GM12874 (cell line): Measurements from ENCODE around the gene GTF2A1L.

ENCODE experiments used
- CTCF ChIP-seq: IDR thresholded peaks from 2 replicates; pipeline ENCODE4 v1.5.1; 2011; ENCODE audit warnings: low read depth, mild to moderate bottlenecking, control low read depth, low read length, moderate library complexity; ENCODE audit not compliant: insufficient read depth

GTF2A1L gene

DNA sequence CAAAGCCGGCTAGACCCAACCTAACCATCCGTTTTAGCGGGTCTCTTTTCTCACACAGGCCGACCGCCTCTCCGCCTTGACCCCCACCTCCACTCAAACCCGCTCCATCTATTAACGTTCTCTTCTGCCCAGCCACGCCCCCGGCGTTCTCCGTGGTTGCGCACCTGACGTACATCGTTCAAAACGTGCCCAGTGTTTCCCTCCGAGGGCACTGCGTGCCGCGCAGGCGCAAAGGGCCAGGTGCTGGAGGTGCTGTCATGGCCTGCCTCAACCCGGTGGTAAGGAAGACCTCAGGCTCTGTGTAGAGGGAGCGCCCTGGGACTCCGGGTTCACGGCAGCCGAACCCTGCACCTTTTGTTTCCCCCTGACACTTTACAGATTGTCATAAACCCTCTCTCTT is at the start of gene GTF2A1L:
Gene GTF2A1L, plus strand, starts transcription at position 239 of the 400 bp plus-strand sequence. Its CDS starts 19 bp downstream, at position 258.
- no peak for TF ChIP-seq CTCF

DNA sequence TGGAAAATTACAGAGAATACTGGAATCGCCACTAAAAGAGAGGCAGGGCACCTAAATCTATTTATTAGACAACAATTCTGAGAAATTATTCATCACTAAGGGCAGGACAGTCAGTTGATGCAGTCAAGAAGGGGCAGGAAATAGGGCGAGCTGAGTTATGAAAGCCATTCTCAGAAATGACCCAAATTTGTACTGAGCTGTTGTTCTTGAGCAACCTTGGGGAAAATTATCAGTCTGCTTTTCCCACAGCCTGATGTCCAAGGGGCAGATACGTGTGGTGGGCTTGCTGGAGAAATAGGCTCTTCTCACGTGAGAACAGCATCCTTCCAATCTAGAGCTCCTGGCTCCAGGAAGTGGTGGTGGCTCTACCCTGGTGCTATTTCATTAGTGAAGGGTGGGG is 49.1 kb upstream of the GTF2A1L start:
- TF ChIP-seq CTCF = no peak

GRCh38 chr2:48569433-48569832 is 48.2 kb upstream of the GTF2A1L start:
- no peak for TF ChIP-seq CTCF

DNA sequence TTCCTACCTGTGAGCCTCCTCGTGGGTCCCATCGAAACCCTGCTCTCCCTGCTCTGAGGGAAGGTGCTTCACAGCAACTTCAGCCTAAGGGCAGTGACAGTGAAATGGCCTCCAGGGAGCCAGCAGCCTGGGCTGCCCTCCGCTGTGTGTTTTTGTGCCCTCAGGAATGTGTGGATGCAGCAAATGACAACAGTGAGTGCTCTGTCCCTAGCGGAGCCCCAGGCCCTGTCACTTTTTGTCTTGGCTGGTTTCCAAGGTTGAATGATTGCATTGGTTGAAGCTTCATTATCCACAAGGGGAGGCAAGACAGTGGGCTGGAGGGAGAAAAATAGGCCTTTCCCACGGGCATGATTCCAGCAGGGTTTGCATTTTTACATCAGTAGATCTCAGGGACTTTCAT is 44.8 kb upstream of the GTF2A1L start:
- no peak for TF ChIP-seq CTCF

DNA sequence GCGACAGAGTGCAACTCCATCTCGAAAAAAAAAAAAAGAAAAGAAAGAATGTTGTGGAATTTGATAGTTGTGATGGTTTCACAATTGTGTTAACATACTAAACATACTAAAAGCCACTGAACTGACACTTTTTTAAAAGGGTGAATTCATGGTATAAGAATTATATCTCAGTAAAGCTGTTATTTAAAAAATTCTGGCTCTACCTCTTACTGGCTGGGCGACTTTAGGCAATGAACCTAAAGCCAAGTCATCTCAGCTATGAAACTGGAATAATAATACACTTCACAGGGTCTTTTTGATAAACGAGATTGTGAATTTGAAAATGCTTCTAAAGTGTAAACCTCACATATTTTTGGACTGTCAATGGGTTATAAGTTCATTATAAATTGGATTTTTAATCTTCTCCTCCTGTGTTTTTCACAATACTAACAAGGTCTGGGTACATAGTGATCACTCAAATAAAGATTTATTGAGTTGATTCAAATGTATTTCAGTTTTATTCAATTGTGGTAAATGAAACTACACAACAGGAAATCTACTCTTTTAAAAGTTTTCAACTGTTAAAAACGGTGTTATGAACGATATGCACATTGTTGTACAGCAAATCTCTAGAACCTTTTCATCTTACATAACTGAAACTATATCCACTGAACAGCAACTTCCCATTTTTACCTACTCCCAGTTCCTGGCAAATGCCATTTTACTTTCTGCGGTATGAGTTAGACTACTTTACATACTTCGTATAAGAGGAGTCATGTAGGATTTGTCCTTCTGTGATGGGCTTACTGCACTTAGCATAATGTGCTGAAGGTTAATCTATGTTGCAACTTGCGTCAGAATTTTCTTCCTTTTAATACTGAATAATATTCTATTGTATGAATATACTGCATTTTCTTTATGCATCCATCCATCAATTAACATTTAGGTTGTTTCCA is 43.0 kb upstream of the GTF2A1L start:
- TF ChIP-seq CTCF = no peak

GRCh38 chr2:48578313-48578712 is 39.3 kb upstream of the GTF2A1L start:
- no peak for TF ChIP-seq CTCF

GRCh38 chr2:48583961-48584360 is 33.7 kb upstream of the GTF2A1L start:
- TF ChIP-seq CTCF = no peak
